NB4 (cell line): Measurements from ENCODE around the gene XRCC5.

ENCODE experiments used
- MYC ChIP-seq: IDR thresholded peaks from 2 replicates; pipeline ENCODE4 v1.6.1; 2011; ENCODE audit warnings: low read depth, low read length
- POLR2A ChIP-seq: IDR thresholded peaks from 2 replicates; pipeline ENCODE4 v1.6.1; 2011; ENCODE audit warnings: mild to moderate bottlenecking; ENCODE audit not compliant: insufficient read length; ENCODE audit errors: extremely low read depth
- TF ChIP-seq, protein P1 (sequence below): IDR thresholded peaks from one replicate; pipeline ENCODE4 v1.5.1; 2012; ENCODE audit warnings: low read depth, low read length
- TF ChIP-seq, protein P2 (sequence below): IDR thresholded peaks from 2 replicates; pipeline ENCODE4 v1.6.1; 2011; ENCODE audit warnings: low read depth, low read length

DNA sequence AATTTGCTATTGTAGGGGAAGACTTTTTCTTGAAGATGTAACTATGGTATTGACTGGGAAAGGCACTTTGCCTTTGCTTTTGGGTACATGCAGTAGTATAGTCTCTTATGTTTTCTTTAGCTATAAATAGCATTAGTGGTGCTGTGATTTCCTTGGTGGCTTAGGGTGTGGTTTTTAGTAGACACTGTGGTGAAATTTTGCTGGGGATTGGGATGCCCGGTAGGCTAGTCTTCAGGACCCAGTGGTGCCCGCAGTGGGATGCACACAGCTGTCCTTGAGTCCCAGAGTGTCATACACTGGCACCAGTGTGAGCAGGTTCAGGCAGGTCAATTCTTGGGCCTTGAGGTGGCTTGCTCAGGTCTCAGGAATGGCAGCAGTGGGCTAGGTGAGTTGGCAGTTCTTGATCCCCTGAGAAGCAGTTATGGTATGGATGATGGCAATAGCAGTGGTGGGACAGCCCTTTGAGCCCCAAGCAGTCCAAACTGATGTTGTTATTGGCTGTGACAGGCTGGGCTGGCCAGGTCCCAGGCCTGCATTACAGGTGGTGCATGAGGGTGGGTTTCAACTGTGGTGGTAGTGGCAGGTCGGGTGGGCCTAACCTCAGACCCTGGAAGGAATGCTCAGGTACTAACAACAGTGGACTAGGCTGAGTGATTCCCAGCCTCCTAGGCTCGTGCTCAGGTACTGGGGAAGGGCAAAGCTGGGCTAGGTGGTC is 124.3 kb downstream of the XRCC5 start:
- no peak for TF ChIP-seq MYC
- TF ChIP-seq, protein P1, sequence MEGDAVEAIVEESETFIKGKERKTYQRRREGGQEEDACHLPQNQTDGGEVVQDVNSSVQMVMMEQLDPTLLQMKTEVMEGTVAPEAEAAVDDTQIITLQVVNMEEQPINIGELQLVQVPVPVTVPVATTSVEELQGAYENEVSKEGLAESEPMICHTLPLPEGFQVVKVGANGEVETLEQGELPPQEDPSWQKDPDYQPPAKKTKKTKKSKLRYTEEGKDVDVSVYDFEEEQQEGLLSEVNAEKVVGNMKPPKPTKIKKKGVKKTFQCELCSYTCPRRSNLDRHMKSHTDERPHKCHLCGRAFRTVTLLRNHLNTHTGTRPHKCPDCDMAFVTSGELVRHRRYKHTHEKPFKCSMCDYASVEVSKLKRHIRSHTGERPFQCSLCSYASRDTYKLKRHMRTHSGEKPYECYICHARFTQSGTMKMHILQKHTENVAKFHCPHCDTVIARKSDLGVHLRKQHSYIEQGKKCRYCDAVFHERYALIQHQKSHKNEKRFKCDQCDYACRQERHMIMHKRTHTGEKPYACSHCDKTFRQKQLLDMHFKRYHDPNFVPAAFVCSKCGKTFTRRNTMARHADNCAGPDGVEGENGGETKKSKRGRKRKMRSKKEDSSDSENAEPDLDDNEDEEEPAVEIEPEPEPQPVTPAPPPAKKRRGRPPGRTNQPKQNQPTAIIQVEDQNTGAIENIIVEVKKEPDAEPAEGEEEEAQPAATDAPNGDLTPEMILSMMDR = no peak
- TF ChIP-seq, protein P2, sequence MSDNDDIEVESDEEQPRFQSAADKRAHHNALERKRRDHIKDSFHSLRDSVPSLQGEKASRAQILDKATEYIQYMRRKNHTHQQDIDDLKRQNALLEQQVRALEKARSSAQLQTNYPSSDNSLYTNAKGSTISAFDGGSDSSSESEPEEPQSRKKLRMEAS = no peak
- TF ChIP-seq POLR2A = no peak
